ENCODE measurements around the gene LLPH. TPM values are rescaled to one million over a fixed set of nuclear protein-coding genes. Genes with fewer than 3 reads are reported as not detected.

The LLPH gene
- polyA plus RNA-seq, 1 experiment, result 25.7 TPM

DNA sequence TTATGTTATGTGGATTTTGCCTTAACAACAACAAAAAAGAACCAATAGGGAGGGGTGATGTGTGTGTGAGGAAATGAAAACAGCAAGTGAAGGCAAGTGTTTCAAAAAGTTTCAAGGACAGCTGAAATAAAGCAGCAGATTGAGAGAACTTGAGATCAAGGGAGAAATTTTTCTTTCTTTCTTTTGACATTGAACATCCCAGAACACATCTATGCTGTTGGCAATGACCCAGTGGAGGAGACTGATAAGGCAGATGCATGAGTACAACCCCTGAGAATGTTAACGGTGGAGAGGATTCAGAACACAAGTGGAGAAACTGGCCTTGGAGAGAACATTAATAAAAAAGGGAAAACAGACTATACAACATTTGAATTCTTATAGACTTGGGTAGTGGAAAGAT, 2.9 kb downstream of the LLPH start:
- POLR2A ChIA-PET, result no interaction called here
- CTCF ChIA-PET, result no interaction called here
- Histone ChIP-seq H3K4me3 (ENCODE audit: low read depth, low read length) (no peak overlapping the region), H3K27me3 (ENCODE audit: control insufficient read depth, insufficient read depth, low read length) (no peaks in the 10 kb centered on the region), H3K9me3 (ENCODE audit: control insufficient read depth, insufficient read depth, low read length) (no peaks in the 10 kb centered on the region), H3K27ac (ENCODE audit: low read depth, low read length) (no peak overlapping the region)
- TF ChIP-seq, protein P1, sequence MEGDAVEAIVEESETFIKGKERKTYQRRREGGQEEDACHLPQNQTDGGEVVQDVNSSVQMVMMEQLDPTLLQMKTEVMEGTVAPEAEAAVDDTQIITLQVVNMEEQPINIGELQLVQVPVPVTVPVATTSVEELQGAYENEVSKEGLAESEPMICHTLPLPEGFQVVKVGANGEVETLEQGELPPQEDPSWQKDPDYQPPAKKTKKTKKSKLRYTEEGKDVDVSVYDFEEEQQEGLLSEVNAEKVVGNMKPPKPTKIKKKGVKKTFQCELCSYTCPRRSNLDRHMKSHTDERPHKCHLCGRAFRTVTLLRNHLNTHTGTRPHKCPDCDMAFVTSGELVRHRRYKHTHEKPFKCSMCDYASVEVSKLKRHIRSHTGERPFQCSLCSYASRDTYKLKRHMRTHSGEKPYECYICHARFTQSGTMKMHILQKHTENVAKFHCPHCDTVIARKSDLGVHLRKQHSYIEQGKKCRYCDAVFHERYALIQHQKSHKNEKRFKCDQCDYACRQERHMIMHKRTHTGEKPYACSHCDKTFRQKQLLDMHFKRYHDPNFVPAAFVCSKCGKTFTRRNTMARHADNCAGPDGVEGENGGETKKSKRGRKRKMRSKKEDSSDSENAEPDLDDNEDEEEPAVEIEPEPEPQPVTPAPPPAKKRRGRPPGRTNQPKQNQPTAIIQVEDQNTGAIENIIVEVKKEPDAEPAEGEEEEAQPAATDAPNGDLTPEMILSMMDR (IDR thresholded peaks at IDR 0.05; ENCODE audit: low read depth, low read length), result no peak
- no peak for DNase-seq (ENCODE audit: low read depth, low spot score)

- Histone ChIP-seq H3K27me3 (ENCODE audit: control insufficient read depth, insufficient read depth, low read length) (no peaks in the 10 kb centered on the region), H3K4me3 (ENCODE audit: low read depth, low read length) (no peak overlapping the region), H3K9me3 (ENCODE audit: control insufficient read depth, insufficient read depth, low read length) (no peaks in the 10 kb centered on the region), H3K27ac (ENCODE audit: low read depth, low read length) (no peak overlapping the region)
- ChIA-PET CTCF (interaction anchor here (0.6 to 4.2 kb wide), 6 partner anchors 13 to 1228 kb away, joined by 3 to 13 read pairs (median 3); no protein-coding TSS in a partner anchor), POLR2A (no interaction called here)
- TF ChIP-seq, protein P1 (IDR thresholded peaks at IDR 0.05; ENCODE audit: low read depth, low read length), result no peak
- no peak for DNase-seq (ENCODE audit: low read depth, low spot score)
These were observed 10.1 kb downstream of the LLPH start for GRCh38 chr12:66120477-66120876.

- ChIA-PET CTCF (interaction anchor here (0.7 to 4.2 kb wide), 6 partner anchors 12 to 818 kb away, joined by 3 to 13 read pairs (median 4); no protein-coding TSS in a partner anchor), POLR2A (interaction anchor here (0.6 kb wide), 1 partner anchor 13 kb away, joined by 3 read pairs; no protein-coding TSS in a partner anchor)
- H3K9me3 ChIP-seq (ENCODE audit: control insufficient read depth, insufficient read depth, low read length), result no peaks in the 10 kb centered on the region
These were observed 10.7 kb downstream of the LLPH start for GRCh38 chr12:66119870-66120241.

DNA sequence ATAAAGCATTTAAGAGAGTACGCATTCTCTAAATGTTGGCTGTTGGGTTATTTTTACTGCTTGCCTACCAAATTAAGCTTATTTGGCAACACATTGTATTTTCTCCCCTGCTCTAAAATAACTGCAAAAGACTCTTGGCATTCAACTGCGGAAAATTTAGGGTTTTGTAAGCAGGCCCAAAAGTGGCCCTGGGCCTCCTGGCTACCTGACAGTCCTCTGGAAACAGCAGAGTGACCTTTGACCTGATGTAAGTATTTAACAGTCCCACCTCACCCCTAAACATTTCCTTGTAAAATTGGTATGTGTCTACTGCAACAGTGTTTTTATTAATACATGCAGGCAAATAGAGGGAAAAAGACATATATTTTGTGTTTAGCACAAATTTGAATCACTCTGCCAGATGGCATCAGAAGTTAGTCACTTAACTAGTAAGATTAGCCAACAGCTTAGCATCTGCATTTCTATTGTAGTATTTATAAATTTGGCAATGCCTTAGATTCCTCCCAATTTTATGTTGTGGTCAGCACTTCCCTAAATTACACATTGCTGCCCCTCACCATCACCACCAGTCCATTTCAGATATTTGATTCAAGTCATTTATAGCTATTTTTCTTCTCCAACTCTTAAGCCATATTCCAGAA, 11.2 kb downstream of the LLPH start:
- TF ChIP-seq, protein P1 (IDR thresholded peaks at IDR 0.05; ENCODE audit: low read depth, low read length), result no peak
- Histone ChIP-seq H3K9me3 (ENCODE audit: control insufficient read depth, insufficient read depth, low read length) (no peaks in the 10 kb centered on the region), H3K27ac (ENCODE audit: low read depth, low read length) (no peak overlapping the region), H3K27me3 (ENCODE audit: control insufficient read depth, insufficient read depth, low read length) (no peaks in the 10 kb centered on the region), H3K4me3 (ENCODE audit: low read depth, low read length) (no peak overlapping the region)
- no peak for DNase-seq (ENCODE audit: low read depth, low spot score)
- POLR2A ChIA-PET, result interaction anchor here (0.6 kb wide), 1 partner anchor 13 kb away, joined by 3 read pairs; no protein-coding TSS in a partner anchor
- CTCF ChIA-PET, result interaction anchor here (0.9 to 4.2 kb wide), 3 partner anchors 11 to 817 kb away, joined by 3 to 13 read pairs (median 4); no protein-coding TSS in a partner anchor

More at GRCh38 chr12:66119870-66120241, 10.7 kb downstream of the LLPH start:
- no peak overlapping the region for H3K27ac ChIP-seq (ENCODE audit: low read depth, low read length)
- no peak for DNase-seq (ENCODE audit: low read depth, low spot score)
- no peaks in the 10 kb centered on the region for H3K27me3 ChIP-seq (ENCODE audit: control insufficient read depth, insufficient read depth, low read length)
- TF ChIP-seq, protein P1 (IDR thresholded peaks at IDR 0.05; ENCODE audit: low read depth, low read length), result no peak
- H3K4me3 ChIP-seq (ENCODE audit: low read depth, low read length), result no peak overlapping the region

DNA sequence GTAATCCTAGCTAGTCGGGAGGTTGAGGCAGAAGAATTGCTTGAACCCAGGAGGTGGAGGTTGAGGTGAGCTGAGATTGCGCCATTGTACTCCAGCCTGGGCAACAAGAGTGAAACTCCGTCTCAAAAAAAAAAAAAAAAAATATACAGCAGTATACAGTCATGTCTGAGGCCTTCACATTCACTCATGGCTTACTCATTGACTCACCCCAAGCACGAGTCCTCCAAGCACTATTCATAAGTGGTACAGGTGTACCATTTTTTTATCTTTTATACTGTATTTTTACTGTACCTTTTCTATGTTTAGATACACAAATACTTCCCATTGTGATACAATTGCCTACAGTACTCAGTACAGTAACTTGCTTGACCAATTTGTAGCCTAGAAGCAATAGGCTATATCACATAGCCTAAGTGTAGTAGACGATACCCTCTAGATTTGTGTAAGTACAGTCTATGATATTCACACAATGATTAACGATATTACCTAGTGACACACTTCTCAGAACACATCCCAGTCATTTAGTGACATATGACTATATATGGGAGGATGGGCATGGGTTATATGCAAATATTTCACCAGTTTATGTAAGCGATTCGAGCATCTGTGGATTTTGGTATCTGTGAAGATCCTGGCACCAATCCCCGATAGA, 12.2 kb downstream of the LLPH start:
- no peak for DNase-seq (ENCODE audit: low read depth, low spot score)

More for the DNA sequence above, 12.2 kb downstream of the LLPH start:
- Histone ChIP-seq H3K27me3 (ENCODE audit: control insufficient read depth, insufficient read depth, low read length) (no peaks in the 10 kb centered on the region), H3K27ac (ENCODE audit: low read depth, low read length) (no peak overlapping the region), H3K4me3 (ENCODE audit: low read depth, low read length) (no peak overlapping the region), H3K9me3 (ENCODE audit: control insufficient read depth, insufficient read depth, low read length) (no peaks in the 10 kb centered on the region)
- TF ChIP-seq, protein P1 (IDR thresholded peaks at IDR 0.05; ENCODE audit: low read depth, low read length), result no peak
- CTCF ChIA-PET, result interaction anchor here (0.6 to 4.2 kb wide), 2 partner anchors 10 to 442 kb away, joined by 3 to 13 read pairs; no protein-coding TSS in a partner anchor
- POLR2A ChIA-PET, result no interaction called here

Measured in AG04450 (cell line).